HepG2 (cell line): ENCODE measurements around the gene ZBTB4. TPM values are rescaled to one million over a fixed set of nuclear protein-coding genes. Genes with fewer than 3 reads are reported as not detected.
A peak's percentile ranks its signal among the peaks of the same experiment; 100 is the strongest.

Experiments
- ATAC-seq: fragments of 200-7000 bp; cut with Tn5 transposase; 3 replicates; pipeline ENCODE4 v1.9.1; 2020; ENCODE audit warnings: mild to moderate bottlenecking, moderate library complexity
- BruUV-seq: library from RNA; stranded (reverse); fragments of 400-500 nt; replicated peaks from 2 replicates; lab custom pipeline; 2021; lab: Mats Ljungman, UMichigan
- CTCF ChIA-PET: fragments of 300-600 bp; formaldehyde crosslinking; extraction: SDS; loops from one replicate; lab custom pipeline; 2021; ENCODE audit warnings: low total read pairs, inconsistent platforms, low intra/inter-chr PET ratio; lab: Yijun Ruan, JAX
- POLR2A ChIA-PET: fragments of 350-600 bp; sonication (Branson Sonifier 250); formaldehyde crosslinking; loops from one replicate; lab custom pipeline; 2020; ENCODE audit warnings: antibody characterized with exemption, inconsistent platforms; lab: Yijun Ruan, JAX
- DNase-seq: peaks from one replicate; pipeline ENCODE4 v3.0.0-alpha.2; 2015; ENCODE audit warnings: low spot score
- FAIRE-seq: peaks from 3 replicates; lab custom pipeline; 2011; peaks lifted over from hg19 to GRCh38; lab: Jason Lieb, UNC
- H2AFZ ChIP-seq: one replicate; pipeline ENCODE4 v1.6.1; 2011; ENCODE audit warnings: low read length, inconsistent platforms
- H3K27ac ChIP-seq: fragments of 300-600 bp; 3 replicates; pipeline ENCODE4 v1.8.0; 2011; ENCODE audit warnings: mixed run types, mild to moderate bottlenecking, mixed read lengths, low read length, inconsistent platforms; ENCODE audit not compliant: insufficient read depth; ENCODE audit errors: extremely low read length
- H3K27me3 ChIP-seq, 2 experiments: fragments of 200-600 bp in 1 of 2; 2 replicates in 1 of 2; 3 replicates in 1 of 2; pipeline versions ENCODE4 v1.6.0 to v1.8.0; 2011; ENCODE audit warnings: low read length in 2 of 2, mild to moderate bottlenecking in 2 of 2, moderate library complexity in 2 of 2, inconsistent platforms in 1 of 2; ENCODE audit not compliant: insufficient read depth in 2 of 2, control insufficient read depth in 1 of 2
- H3K36me3 ChIP-seq, 2 experiments: fragments of 200-600 bp in 1 of 2; replicated peaks in 1 of 2; 2 replicates in 1 of 2; 3 replicates in 1 of 2; pipeline versions ENCODE4 v1.5.1 to v1.8.0; 2011; ENCODE audit warnings: low read length in 2 of 2, inconsistent platforms in 1 of 2; ENCODE audit not compliant: insufficient read depth in 2 of 2, control insufficient read depth in 1 of 2
- H3K4me1 ChIP-seq: 2 replicates; pipeline ENCODE4 v1.5.1; 2012; ENCODE audit warnings: low read length, inconsistent platforms; ENCODE audit not compliant: insufficient read depth
- H3K4me2 ChIP-seq: 2 replicates; pipeline ENCODE4 v1.6.0; 2011; ENCODE audit warnings: low read depth, low read length, inconsistent platforms
- H3K4me3 ChIP-seq, 3 experiments: fragments of 200-600 bp in 1 of 3; sonication (generic), shearing (Covaris generic) in 1 of 3; replicated peaks in 1 of 3; 2 replicates each; pipeline ENCODE4 v1.5.1; 2011 to 2016; ENCODE audit warnings: low read length in 3 of 3, inconsistent platforms in 2 of 3, low read depth in 2 of 3, mild to moderate bottlenecking in 2 of 3, control low read depth in 1 of 3, mixed read lengths in 1 of 3; ENCODE audit not compliant: insufficient read depth in 1 of 3
- H3K79me2 ChIP-seq: one replicate; pipeline ENCODE4 v1.6.1; 2011; ENCODE audit warnings: low read length, inconsistent platforms; ENCODE audit not compliant: insufficient read depth
- H3K9ac ChIP-seq: 2 replicates; pipeline ENCODE4 v1.6.0; 2011; ENCODE audit warnings: mild to moderate bottlenecking, low read depth, low read length, inconsistent platforms; ENCODE audit not compliant: insufficient read depth
- H3K9me3 ChIP-seq: 2 replicates; pipeline ENCODE4 v1.5.1; 2012; ENCODE audit warnings: mild to moderate bottlenecking, low read length
- H4K20me1 ChIP-seq: 2 replicates; pipeline ENCODE4 v1.6.0; 2011; ENCODE audit warnings: inconsistent platforms, mild to moderate bottlenecking, low read length, moderate library complexity; ENCODE audit not compliant: insufficient read depth
- BHLHE40 ChIP-seq: IDR thresholded peaks from 2 replicates; pipeline ENCODE4 v1.6.1; 2011; ENCODE audit warnings: low read length, improper control_type of control experiment
- BRD4 ChIP-seq: sonication (generic); formaldehyde crosslinking; IDR thresholded peaks from 2 replicates; pipeline ENCODE4 v1.4.0; 2020; ENCODE audit warnings: missing genetic modification reagents
- ZBTB26 ChIP-seq: IDR thresholded peaks from 2 replicates; pipeline ENCODE4 v1.6.1; 2016; ENCODE audit warnings: missing compliant biosample characterization, missing genetic modification reagents, borderline replicate concordance
- ZNF629 ChIP-seq: sonication (generic); formaldehyde crosslinking; conservative IDR thresholded peaks from 2 replicates; pipeline ENCODE4 v1.5.0; 2020; ENCODE audit warnings: missing genetic modification reagents
- ZSCAN25 ChIP-seq: sonication (generic); formaldehyde crosslinking; IDR thresholded peaks from 2 replicates; pipeline ENCODE4 v1.8.0; 2022; ENCODE audit warnings: mild to moderate bottlenecking, missing genetic modification reagents
- WGBS: methylation state at CpG from one replicate; pipeline ENCODE4 v1.1.6; 2017; ENCODE audit warnings: low lambda C conversion rate; 5-methylcytosine and 5-hydroxymethylcytosine counted together
- in situ Hi-C: cut with HindIII; loops from 2 replicates; pipeline ENCODE4 v1.10.0; 2017; ENCODE audit warnings: low pct_unique_long_range_greater_than_20kb; ENCODE audit not compliant: extremely low pct_ligation_motif_present
- intact Hi-C: fragments of 100-400 bp; cut with micrococcal nuclease; formaldehyde crosslinking; loops from one replicate; pipeline ENCODE4 v1.10.0; 2022; ENCODE audit not compliant: unreplicated experiment
- polyA plus RNA-seq, 8 experiments: library from polyadenylated mRNA; depleted of rRNA in 3 of 8; stranded (reverse) in 7 of 8; unstranded in 1 of 8; fragments of >200 nt; fragmentation: Illumina TruSeq in 4 of 8; extraction: Trizol in 4 of 8; gene quantifications; 2 replicates each; pipeline versions ENCODE4 v1.2.1 to v1.2.3, GENCODE V29; 2011 to 2016; ENCODE audit warnings: low read depth in 4 of 8, missing spikeins in 1 of 8, mixed read lengths in 1 of 8; ENCODE audit not compliant: insufficient read depth in 1 of 8
- total RNA-seq, 5 experiments: library from RNA; depleted of rRNA; stranded (reverse); fragments of >200 nt; fragmentation: Illumina TruSeq; extraction: Trizol; gene quantifications; 2 replicates each; pipeline ENCODE4 v1.2.3, GENCODE V29; 2016; ENCODE audit warnings: low read depth in 1 of 5

ZBTB4 gene
- total and polyA plus RNA-seq, 2 of the 13 experiments (the other 11 are each of a cell fraction or from before 2014, with no cell fraction given): 4.3 to 7.4 TPM

- H3K4me1 ChIP-seq: peaks cover 71% of the 10 kb centered on the region
- H3K36me3 ChIP-seq: no peaks in the 10 kb centered on the region
- peak overlapping the region; percentile 75 for H3K27ac ChIP-seq
- no peaks in the 10 kb centered on the region for H3K9me3 ChIP-seq
- no peak for FAIRE-seq
- no peak for DNase-seq
- H3K9ac ChIP-seq: no peak overlapping the region; the same call in 1 of the 2 replicates
- no peaks in the 10 kb centered on the region; a peak in 1 of 5 replicates for H3K27me3 ChIP-seq
- BruUV-seq: no TSS peak
- H3K4me2 ChIP-seq: peak overlapping the region; percentile 85
- no peak overlapping the region for H2AFZ ChIP-seq
- ATAC-seq: no peak
- in situ Hi-C loops (loop anchor here (5.0 kb wide), 1 partner anchor 40 kb away; the partner anchor contains the start of genes FGF11 and TMEM102), intact Hi-C loops (no loop called here)
- 93% methylated on average over 4 of the region's 5 CpGs for WGBS
- POLR2A ChIA-PET: interaction anchor here (0.7 to 5.3 kb wide), 6 partner anchors 8 to 80 kb away, joined by 3 to 30 read pairs (median 10); partner anchors contain the start of genes CHRNB1, POLR2A and TMEM256
- peak; percentile 30; the same call in 1 of the 2 replicates for TF ChIP-seq ZNF629 (CRISPR knock-in tag)
- no peak for TF ChIP-seq BRD4 (CRISPR knock-in tag)
- TF ChIP-seq, all 625 proteins: peak for 1
- peaks cover 48% of the 10 kb centered on the region for H3K79me2 ChIP-seq
- CTCF ChIA-PET: no interaction called here
- peaks cover 30% of the 10 kb centered on the region for H4K20me1 ChIP-seq
- H3K4me3 ChIP-seq: no peak overlapping the region; a peak in 1 of 6 replicates
Observed at GRCh38 chr17:7476951-7477350, 2.5 kb downstream of the ZBTB4 start.

- CTCF ChIA-PET: no interaction called here
- no peak overlapping the region; a peak in 1 of 6 replicates for H3K4me3 ChIP-seq
- ATAC-seq (no peak), FAIRE-seq (no peak)
- no peaks in the 10 kb centered on the region for H3K36me3 ChIP-seq
- H3K9me3 ChIP-seq: no peaks in the 10 kb centered on the region
- intact Hi-C loops: no loop called here
- H4K20me1 ChIP-seq: peaks cover 30% of the 10 kb centered on the region
- H3K4me1 ChIP-seq: peaks cover 67% of the 10 kb centered on the region
- peaks cover 53% of the 10 kb centered on the region for H3K79me2 ChIP-seq
- H3K27me3 ChIP-seq: no peaks in the 10 kb centered on the region; a peak in 1 of 5 replicates
- in situ Hi-C loops: loop anchor here (5.0 kb wide), 1 partner anchor 39 kb away; the partner anchor contains the start of genes FGF11 and TMEM102
- peak overlapping the region; percentile 85 for H3K4me2 ChIP-seq
- no peak overlapping the region for H3K9ac ChIP-seq
- TF ChIP-seq ZBTB26 (CRISPR knock-in tag): 0 out of 2 replicates have a peak, but pooled peaks have one; percentile 13
- TF ChIP-seq BHLHE40: no peak
- TF ChIP-seq ZSCAN25: no peak
- TF ChIP-seq, all 625 proteins: peak for 1
- DNase-seq: no peak
- WGBS: 38% methylated on average over 3 of the region's 3 CpGs
- Histone ChIP-seq H2AFZ (no peak overlapping the region), H3K27ac (peak overlapping the region; percentile 75)
- no TSS peak for BruUV-seq
- POLR2A ChIA-PET: interaction anchor here (1.0 to 5.3 kb wide), 6 partner anchors 9 to 441 kb away, joined by 3 to 30 read pairs (median 10); partner anchors contain the start of genes CHRNB1, POLR2A, SLC16A13 and TMEM256
Observed at GRCh38 chr17:7476494-7476893, 2.9 kb downstream of the ZBTB4 start.
